H1 (cell line): ENCODE measurements around the gene MCM3. TPM values are rescaled to one million over a fixed set of nuclear protein-coding genes. Genes with fewer than 3 reads are reported as not detected.

Source experiments
- CTCF ChIA-PET: fragments of 300-600 bp; sonication (Branson Sonifier 250); formaldehyde crosslinking; loops from one replicate; lab custom pipeline; 2021; ENCODE audit not compliant: partially characterized antibody; lab: Charles Lee
- POLR2A ChIA-PET: fragments of 300-600 bp; sonication (Branson Sonifier 250); formaldehyde crosslinking; loops from one replicate; lab custom pipeline; 2021; ENCODE audit warnings: inconsistent platforms; ENCODE audit not compliant: partially characterized antibody; lab: Charles Lee
- DNase-seq, 2 experiments: peaks; one replicate each; pipeline versions ENCODE4 v3.0.0 to v3.0.0-alpha.2; 2010 to 2022; ENCODE audit warnings: low spot score in 2 of 2, low read depth in 1 of 2, mixed read lengths in 1 of 2
- FAIRE-seq: peaks from 2 replicates; lab custom pipeline; 2011; peaks lifted over from hg19 to GRCh38; lab: Jason Lieb, UNC
- H2AFZ ChIP-seq: 2 replicates; pipeline ENCODE4 v1.8.1; 2012; ENCODE audit warnings: low read length, inconsistent platforms
- H2AK5ac ChIP-seq: 2 replicates; pipeline ENCODE4 v1.6.1; 2013; ENCODE audit warnings: low read depth, low read length
- H2BK120ac ChIP-seq: replicated peaks from 2 replicates; pipeline ENCODE3; 2013; ENCODE audit warnings: low read depth, low read length, inconsistent platforms
- H2BK12ac ChIP-seq: 2 replicates; pipeline ENCODE4 v1.6.1; 2013; ENCODE audit warnings: low read depth, low read length
- H2BK15ac ChIP-seq: 2 replicates; pipeline ENCODE4 v1.6.1; 2013; ENCODE audit warnings: low read length
- H2BK20ac ChIP-seq: 2 replicates; pipeline ENCODE4 v1.6.1; 2013; ENCODE audit warnings: low read length
- H2BK5ac ChIP-seq: 2 replicates; pipeline ENCODE4 v1.6.1; 2013; ENCODE audit warnings: low read depth, low read length
- H3K14ac ChIP-seq: 2 replicates; pipeline ENCODE4 v1.6.1; 2013; ENCODE audit warnings: inconsistent platforms; ENCODE audit not compliant: insufficient read length
- H3K18ac ChIP-seq: 2 replicates; pipeline ENCODE4 v1.6.1; 2013; ENCODE audit warnings: low read length; ENCODE audit errors: extremely low read depth
- H3K23ac ChIP-seq: 2 replicates; pipeline ENCODE4 v1.6.1; 2013; ENCODE audit warnings: inconsistent platforms; ENCODE audit not compliant: insufficient read length
- H3K23me2 ChIP-seq: 2 replicates; pipeline ENCODE4 v1.6.1; 2013; ENCODE audit warnings: low read depth, low read length
- H3K27ac ChIP-seq: 2 replicates; pipeline ENCODE4 v1.6.1; 2011; ENCODE audit warnings: low read depth, low read length, inconsistent platforms
- H3K27me3 ChIP-seq, 4 experiments: replicated peaks in 1 of 4; 1 replicate in 1 of 4; 2 replicates in 3 of 4; pipeline versions ENCODE4 v1.6.1 to v1.8.1; 2011 to 2013; ENCODE audit warnings: low read length in 3 of 4, mild to moderate bottlenecking in 3 of 4, inconsistent platforms in 2 of 4, mixed read lengths in 2 of 4, moderate library complexity in 1 of 4; ENCODE audit not compliant: control insufficient read depth in 3 of 4, insufficient read depth in 3 of 4; ENCODE audit errors: extremely low read depth in 1 of 4
- H3K36me3 ChIP-seq, 4 experiments: 2 replicates each; pipeline versions ENCODE4 v1.6.1 to v1.8.1; 2011 to 2013; ENCODE audit warnings: mild to moderate bottlenecking in 4 of 4, low read length in 3 of 4, moderate library complexity in 2 of 4, control low read depth in 1 of 4, inconsistent platforms in 1 of 4; ENCODE audit not compliant: insufficient read depth in 4 of 4, control insufficient read depth in 2 of 4
- H3K4ac ChIP-seq: replicated peaks from 2 replicates; pipeline ENCODE3; 2013; ENCODE audit warnings: low read length, low read depth, mixed read lengths, inconsistent platforms; ENCODE audit not compliant: insufficient read length
- H3K4me1 ChIP-seq, 4 experiments: replicated peaks in 1 of 4; 1 replicate in 1 of 4; 2 replicates in 3 of 4; pipeline versions ENCODE4 v1.6.1 to v1.8.1; 2011 to 2013; ENCODE audit warnings: low read length in 3 of 4, inconsistent platforms in 2 of 4, mixed read lengths in 1 of 4; ENCODE audit not compliant: insufficient read depth in 4 of 4, control insufficient read depth in 3 of 4
- H3K4me2 ChIP-seq, 2 experiments: 2 replicates each; pipeline versions ENCODE4 v1.6.1 to v1.8.1; 2011 to 2013; ENCODE audit warnings: low read depth in 2 of 2, low read length in 2 of 2, control low read depth in 1 of 2, inconsistent platforms in 1 of 2, mild to moderate bottlenecking in 1 of 2; ENCODE audit not compliant: insufficient read depth in 1 of 2
- H3K4me3 ChIP-seq, 4 experiments: fragments of 200-600, 300-600 bp in 1 of 4; sonication (generic), shearing (Covaris generic), sonication (Bioruptor Twin) in 1 of 4; 2 replicates each; pipeline versions ENCODE4 v1.5.1 to v1.8.1; 2011 to 2016; ENCODE audit warnings: low read length in 4 of 4, low read depth in 3 of 4, control low read depth in 2 of 4, inconsistent platforms in 2 of 4, mild to moderate bottlenecking in 2 of 4, mixed read lengths in 1 of 4, moderate library complexity in 1 of 4; ENCODE audit not compliant: insufficient read depth in 2 of 4; ENCODE audit errors: extremely low read depth in 1 of 4
- H3K56ac ChIP-seq: replicated peaks from 2 replicates; pipeline ENCODE3; 2013; ENCODE audit warnings: low read depth, mild to moderate bottlenecking, mixed read lengths, low read length, inconsistent platforms; ENCODE audit not compliant: insufficient read length
- H3K79me1 ChIP-seq: 2 replicates; pipeline ENCODE4 v1.6.1; 2013; ENCODE audit warnings: low read depth, low read length, control low read depth
- H3K79me2 ChIP-seq, 2 experiments: 2 replicates each; pipeline versions ENCODE4 v1.6.1 to v1.8.1; 2012 to 2013; ENCODE audit warnings: low read length in 2 of 2, mild to moderate bottlenecking in 2 of 2, inconsistent platforms in 1 of 2; ENCODE audit not compliant: insufficient read depth in 2 of 2, control insufficient read depth in 1 of 2
- H3K9ac ChIP-seq, 4 experiments: replicated peaks in 1 of 4; 1 replicate in 1 of 4; 2 replicates in 3 of 4; pipeline versions ENCODE4 v1.6.1 to v1.8.1; 2011 to 2013; ENCODE audit warnings: low read depth in 3 of 4, low read length in 3 of 4, control low read depth in 2 of 4, mild to moderate bottlenecking in 2 of 4, moderate library complexity in 2 of 4, inconsistent platforms in 1 of 4; ENCODE audit errors: extremely low read depth in 1 of 4
- H3K9me3 ChIP-seq, 2 experiments: 2 replicates each; pipeline versions ENCODE4 v1.6.1 to v1.8.1; 2012 to 2013; ENCODE audit warnings: mild to moderate bottlenecking in 2 of 2, moderate library complexity in 2 of 2, control low read depth in 1 of 2, inconsistent platforms in 1 of 2, low read depth in 1 of 2, low read length in 1 of 2, mixed read lengths in 1 of 2; ENCODE audit not compliant: insufficient read depth in 2 of 2
- H4K20me1 ChIP-seq, 2 experiments: replicated peaks in 1 of 2; 2 replicates each; pipeline versions ENCODE3 to v1.8.1; 2011 to 2013; ENCODE audit warnings: inconsistent platforms in 2 of 2, low read length in 2 of 2, mild to moderate bottlenecking in 1 of 2; ENCODE audit not compliant: insufficient read depth in 2 of 2, control insufficient read depth in 1 of 2
- H4K5ac ChIP-seq: 2 replicates; pipeline ENCODE4 v1.6.1; 2013; ENCODE audit warnings: low read length, low read depth, mixed read lengths, inconsistent platforms; ENCODE audit not compliant: insufficient read length
- H4K8ac ChIP-seq: 2 replicates; pipeline ENCODE4 v1.8.0; 2013; ENCODE audit warnings: mild to moderate bottlenecking, moderate library complexity, low read length, inconsistent platforms; ENCODE audit not compliant: insufficient read depth; ENCODE audit errors: extremely low read depth
- H4K91ac ChIP-seq: replicated peaks from 2 replicates; pipeline ENCODE3; 2013; ENCODE audit warnings: low read length, mixed read lengths, inconsistent platforms; ENCODE audit not compliant: insufficient read length
- CBX5 ChIP-seq: fragments of 300-800, 300-1000 bp; sonication (generic); IDR thresholded peaks from 2 replicates; pipeline ENCODE4 v1.7.1; 2016; ENCODE audit warnings: antibody characterized with exemption, low read length, low read depth
- CBX8 ChIP-seq: fragments of 300-800, 300-1000 bp; sonication (generic); IDR thresholded peaks from 2 replicates; pipeline ENCODE4 v1.7.1; 2016; ENCODE audit warnings: low read depth, low read length, borderline replicate concordance
- EGR1 ChIP-seq: IDR thresholded peaks from 2 replicates; pipeline ENCODE4 v1.6.1; 2011; ENCODE audit warnings: low read depth, low read length, borderline replicate concordance
- EZH2 ChIP-seq: fragments of 200-600 bp; sonication (generic); IDR thresholded peaks from 2 replicates; pipeline ENCODE4 v1.7.1; 2012; ENCODE audit warnings: low read depth, mild to moderate bottlenecking, moderate library complexity, low read length, inconsistent platforms; ENCODE audit not compliant: severe bottlenecking
- JUN ChIP-seq: IDR thresholded peaks from 2 replicates; pipeline ENCODE4 v1.6.1; 2011; ENCODE audit warnings: low read depth, mild to moderate bottlenecking, improper control_type of control experiment, low read length
- MAFK ChIP-seq: IDR thresholded peaks from 2 replicates; pipeline ENCODE4 v1.6.1; 2012; ENCODE audit warnings: low read depth, mild to moderate bottlenecking, improper control_type of control experiment, low read length
- POLR2A ChIP-seq, 2 experiments: IDR thresholded peaks; 1 replicate in 1 of 2; 2 replicates in 1 of 2; pipeline ENCODE4 v1.6.1; 2011; ENCODE audit warnings: low read depth in 2 of 2, low read length in 2 of 2, mild to moderate bottlenecking in 2 of 2; ENCODE audit errors: control extremely low read depth in 1 of 2
- POLR2AphosphoS5 ChIP-seq: IDR thresholded peaks from 2 replicates; pipeline ENCODE4 v1.6.1; 2011; ENCODE audit warnings: low read depth, low read length
- SP1 ChIP-seq: IDR thresholded peaks from 2 replicates; pipeline ENCODE4 v1.6.1; 2011; ENCODE audit warnings: low read depth, low read length
- SP2 ChIP-seq: IDR thresholded peaks from 2 replicates; pipeline ENCODE4 v1.6.1; 2012; ENCODE audit warnings: mild to moderate bottlenecking, low read length, inconsistent platforms
- TAF1 ChIP-seq: IDR thresholded peaks from 2 replicates; pipeline ENCODE4 v1.6.1; 2011; ENCODE audit warnings: mild to moderate bottlenecking, low read depth, low read length
- YY1 ChIP-seq: IDR thresholded peaks from 2 replicates; pipeline ENCODE4 v1.6.1; 2011; ENCODE audit warnings: low read depth, mild to moderate bottlenecking, low read length
- WGBS, 2 experiments: shearing (Covaris generic) in 1 of 2; methylation state at CpG; one replicate each; pipeline versions ENCODE4 v1.1.6 to v1.1.7; 2013 to 2015; ENCODE audit warnings: low lambda C conversion rate in 2 of 2, mixed read lengths in 2 of 2, inconsistent platforms in 1 of 2, low coverage in 1 of 2, missing lambda C conversion rate in 1 of 2; ENCODE audit not compliant: insufficient replicate concordance in 2 of 2, insufficient coverage in 1 of 2, insufficient read length in 1 of 2; ENCODE audit errors: extremely low coverage in 1 of 2, missing lambda C conversion rate in 1 of 2; 5-methylcytosine and 5-hydroxymethylcytosine counted together
- polyA plus RNA-seq, 7 experiments: library from polyadenylated mRNA; depleted of rRNA in 3 of 7; stranded (reverse) in 5 of 7; unstranded in 2 of 7; fragments of >200 nt in 5 of 7; fragments of 200-250 nt in 2 of 7; gene quantifications; 1 replicate in 5 of 7; 2 replicates in 1 of 7; 4 replicates in 1 of 7; pipeline versions ENCODE4 v1.2.1 to v1.2.3, GENCODE V29; 2011 to 2013; ENCODE audit warnings: missing spikeins in 2 of 7, mixed read lengths in 2 of 7
- total RNA-seq: library from RNA; stranded (reverse); fragmentation: NEBNext Ultra II Directional; extraction: Animal tissue kit (Norgen Biotek cat#: 25700); gene quantifications from 2 replicates; pipeline ENCODE4 v1.2.1, GENCODE V29; 2021
- TF ChIP-seq, protein P1 (sequence below): IDR thresholded peaks from 2 replicates; pipeline ENCODE4 v1.6.1; 2012; ENCODE audit warnings: inconsistent platforms
- TF ChIP-seq, protein P2 (sequence below): IDR thresholded peaks from 2 replicates; pipeline ENCODE4 v1.6.1; 2012; ENCODE audit warnings: inconsistent platforms

Gene MCM3
- total and polyA plus RNA-seq, 2 of the 8 experiments (the other 6 are each of a cell fraction or from before 2014, with no cell fraction given) = 275 to 293 TPM

DNA sequence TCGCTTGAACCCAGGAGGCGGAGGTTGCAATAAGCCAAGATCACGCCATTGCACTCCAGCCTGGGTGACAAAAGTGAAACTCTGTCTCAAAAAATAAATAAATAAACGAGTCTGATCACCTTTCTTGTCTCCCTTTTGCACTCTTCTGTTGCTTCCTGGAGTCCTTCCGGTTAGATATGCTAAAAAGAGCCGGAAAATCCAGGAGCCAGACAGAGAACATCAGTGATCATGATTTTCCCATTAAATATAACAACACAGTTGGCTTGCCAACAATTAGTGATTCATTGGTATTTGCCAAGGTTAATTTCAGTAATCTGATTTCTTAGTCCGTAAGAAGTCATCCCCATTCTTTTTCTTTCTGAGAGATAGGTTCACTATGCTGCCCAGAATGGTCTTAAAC lies 3.7 kb upstream of the MCM3 start:
- H3K79me2 ChIP-seq = peaks cover 6 to 11% of the 10 kb centered on the region in 2 experiments
- no peaks in the 10 kb centered on the region for H3K27me3 ChIP-seq
- no peak overlapping the region for H4K5ac ChIP-seq
- no peak overlapping the region for H3K18ac ChIP-seq
- no peak overlapping the region for H2AFZ ChIP-seq
- TF ChIP-seq, protein P1, sequence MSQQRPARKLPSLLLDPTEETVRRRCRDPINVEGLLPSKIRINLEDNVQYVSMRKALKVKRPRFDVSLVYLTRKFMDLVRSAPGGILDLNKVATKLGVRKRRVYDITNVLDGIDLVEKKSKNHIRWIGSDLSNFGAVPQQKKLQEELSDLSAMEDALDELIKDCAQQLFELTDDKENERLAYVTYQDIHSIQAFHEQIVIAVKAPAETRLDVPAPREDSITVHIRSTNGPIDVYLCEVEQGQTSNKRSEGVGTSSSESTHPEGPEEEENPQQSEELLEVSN = no peak
- no peak for TF ChIP-seq TAF1
- no peak for TF ChIP-seq JUN
- TF ChIP-seq CBX5 = no peak
- TF ChIP-seq POLR2AphosphoS5 = no peak
- no peak for TF ChIP-seq CBX8
- no peak for TF ChIP-seq SP1
- TF ChIP-seq EZH2 = no peak
- TF ChIP-seq MAFK = no peak
- no peak for TF ChIP-seq POLR2A (IDR thresholded peaks at IDR 0.05; ENCODE audit: control extremely low read depth in 1 of 2, low read depth in 2 of 2, low read length in 2 of 2)
- no peak for TF ChIP-seq EGR1
- no peak for TF ChIP-seq SP2
- no peak for TF ChIP-seq YY1
- TF ChIP-seq, protein P2, sequence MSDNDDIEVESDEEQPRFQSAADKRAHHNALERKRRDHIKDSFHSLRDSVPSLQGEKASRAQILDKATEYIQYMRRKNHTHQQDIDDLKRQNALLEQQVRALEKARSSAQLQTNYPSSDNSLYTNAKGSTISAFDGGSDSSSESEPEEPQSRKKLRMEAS = no peak
- TF ChIP-seq, all 59 proteins: peak for 0
- Histone ChIP-seq H3K4ac (no peak overlapping the region), H3K4me3 (no peak overlapping the region), H2BK20ac (no peak overlapping the region), H4K91ac (no peak overlapping the region), H3K9ac (no peak overlapping the region), H4K8ac (no peak overlapping the region), H3K4me2 (no peak overlapping the region), H3K56ac (no peak overlapping the region), H3K79me1 (no peaks in the 10 kb centered on the region; the same call in 1 of the 2 replicates), H2BK12ac (no peak overlapping the region), H3K14ac (no peak overlapping the region), H3K23me2 (no peaks in the 10 kb centered on the region), H3K23ac (no peak overlapping the region), H3K4me1 (peaks cover 0 to 3% (median 1%) of the 10 kb centered on the region in 4 experiments; a peak in 4 of 7 replicates), H2BK120ac (no peak overlapping the region), H2BK5ac (no peak overlapping the region), H3K27ac (no peak overlapping the region), H4K20me1 (peaks cover 1 to 2% of the 10 kb centered on the region in 2 experiments), H3K36me3 (peaks cover 0 to 1% (median 0%) of the 10 kb centered on the region in 4 experiments; a peak in 1 of 8 replicates), H3K9me3 (no peaks in the 10 kb centered on the region), H2AK5ac (no peak overlapping the region), H2BK15ac (no peak overlapping the region)
- FAIRE-seq (no peak), DNase-seq (no peak)
- WGBS, 2 experiments = 87% methylated on average over 7 of the region's 7 CpGs; no CpG with 5 or more reads in 1 of the 2 experiments
- CTCF ChIA-PET = interaction anchor here (1.0 to 12.5 kb wide), 3 partner anchors 58 to 113 kb away, joined by 3 to 175 read pairs (median 6); no protein-coding TSS in a partner anchor
- POLR2A ChIA-PET = interaction anchor here (1.2 kb wide), 1 partner anchor 87 kb away, joined by 3 read pairs; no protein-coding TSS in a partner anchor
